ENCODE data around the gene GAK. TPM values are rescaled to one million over a fixed set of nuclear protein-coding genes. Genes with fewer than 3 reads are reported as not detected.

Gene GAK
- total and polyA plus RNA-seq, 2 experiments from 2014 or later, result 87.1 to 88.4 TPM

- H4K20me1 ChIP-seq (ENCODE audit: insufficient read depth, poor library complexity, severe bottlenecking), result peaks cover 32% of the 10 kb centered on the region
- H3K79me2 ChIP-seq, result peaks cover 30% of the 10 kb centered on the region
- no peaks in the 10 kb centered on the region for H3K36me3 ChIP-seq (replicated peaks; ENCODE audit: insufficient read depth, low read depth)
- no peaks in the 10 kb centered on the region for H3K9me2 ChIP-seq (replicated peaks; ENCODE audit: insufficient read depth)
- no peak overlapping the region for H2AFZ ChIP-seq
- no peak overlapping the region for H3K4me2 ChIP-seq
- H3K4me1 ChIP-seq (ENCODE audit: insufficient read depth), result no peaks in the 10 kb centered on the region
- no peaks in the 10 kb centered on the region for H3K9me3 ChIP-seq (ENCODE audit: low read depth)
- 97% methylated on average over 28 of the region's 29 CpGs for WGBS (ENCODE audit: low lambda C conversion rate, missing lambda C conversion rate)
- DNase-seq (ENCODE audit: low spot score), result no peak
- no peaks in the 10 kb centered on the region for H3K27me3 ChIP-seq
- no peak for TF ChIP-seq EZH2phosphoT487 (IDR thresholded peaks at IDR 0.05; ENCODE audit: low read depth, severe bottlenecking, unreplicated experiment)
- no peak for TF ChIP-seq EZH2 (IDR thresholded peaks at IDR 0.05; ENCODE audit: borderline replicate concordance)
- TF ChIP-seq, protein P1, sequence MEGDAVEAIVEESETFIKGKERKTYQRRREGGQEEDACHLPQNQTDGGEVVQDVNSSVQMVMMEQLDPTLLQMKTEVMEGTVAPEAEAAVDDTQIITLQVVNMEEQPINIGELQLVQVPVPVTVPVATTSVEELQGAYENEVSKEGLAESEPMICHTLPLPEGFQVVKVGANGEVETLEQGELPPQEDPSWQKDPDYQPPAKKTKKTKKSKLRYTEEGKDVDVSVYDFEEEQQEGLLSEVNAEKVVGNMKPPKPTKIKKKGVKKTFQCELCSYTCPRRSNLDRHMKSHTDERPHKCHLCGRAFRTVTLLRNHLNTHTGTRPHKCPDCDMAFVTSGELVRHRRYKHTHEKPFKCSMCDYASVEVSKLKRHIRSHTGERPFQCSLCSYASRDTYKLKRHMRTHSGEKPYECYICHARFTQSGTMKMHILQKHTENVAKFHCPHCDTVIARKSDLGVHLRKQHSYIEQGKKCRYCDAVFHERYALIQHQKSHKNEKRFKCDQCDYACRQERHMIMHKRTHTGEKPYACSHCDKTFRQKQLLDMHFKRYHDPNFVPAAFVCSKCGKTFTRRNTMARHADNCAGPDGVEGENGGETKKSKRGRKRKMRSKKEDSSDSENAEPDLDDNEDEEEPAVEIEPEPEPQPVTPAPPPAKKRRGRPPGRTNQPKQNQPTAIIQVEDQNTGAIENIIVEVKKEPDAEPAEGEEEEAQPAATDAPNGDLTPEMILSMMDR (IDR thresholded peaks at IDR 0.05; ENCODE audit: poor library complexity), result no peak
- H3K4me3 ChIP-seq, result no peak overlapping the region
- H3K27ac ChIP-seq, result no peak overlapping the region
Observed at GRCh38 chr4:911871-912490, 20.1 kb downstream of the GAK start.

- Histone ChIP-seq H4K20me1 (ENCODE audit: insufficient read depth, poor library complexity, severe bottlenecking) (peaks cover 25% of the 10 kb centered on the region), H3K4me3 (no peak overlapping the region), H3K9me2 (replicated peaks; ENCODE audit: insufficient read depth) (no peaks in the 10 kb centered on the region), H3K36me3 (replicated peaks; ENCODE audit: insufficient read depth, low read depth) (no peaks in the 10 kb centered on the region), H3K4me1 (ENCODE audit: insufficient read depth) (no peaks in the 10 kb centered on the region), H3K27me3 (no peaks in the 10 kb centered on the region), H3K79me2 (peaks cover 23% of the 10 kb centered on the region), H2AFZ (no peak overlapping the region), H3K27ac (no peak overlapping the region), H3K4me2 (no peak overlapping the region), H3K9me3 (ENCODE audit: low read depth) (no peaks in the 10 kb centered on the region)
- no peak for DNase-seq (ENCODE audit: low spot score)
- TF ChIP-seq EZH2phosphoT487 (IDR thresholded peaks at IDR 0.05; ENCODE audit: low read depth, severe bottlenecking, unreplicated experiment) (no peak), EZH2 (IDR thresholded peaks at IDR 0.05; ENCODE audit: borderline replicate concordance) (no peak)
- TF ChIP-seq, protein P1 (IDR thresholded peaks at IDR 0.05; ENCODE audit: poor library complexity), result no peak
- WGBS (ENCODE audit: low lambda C conversion rate, missing lambda C conversion rate), result 98% methylated on average over 22 of the region's 23 CpGs
Observed at GRCh38 chr4:911221-911751, 20.8 kb downstream of the GAK start.

- WGBS (ENCODE audit: low lambda C conversion rate, missing lambda C conversion rate), result 95% methylated on average over 24 of the region's 26 CpGs
- H3K9me2 ChIP-seq (replicated peaks; ENCODE audit: insufficient read depth), result no peaks in the 10 kb centered on the region
- no peaks in the 10 kb centered on the region for H3K27me3 ChIP-seq
- no peak for TF ChIP-seq EZH2 (IDR thresholded peaks at IDR 0.05; ENCODE audit: borderline replicate concordance)
- DNase-seq (ENCODE audit: low spot score), result no peak
- H3K79me2 ChIP-seq, result peaks cover 16% of the 10 kb centered on the region
- no peak overlapping the region for H3K27ac ChIP-seq
- no peaks in the 10 kb centered on the region for H3K9me3 ChIP-seq (ENCODE audit: low read depth)
- H2AFZ ChIP-seq, result no peak overlapping the region
- H3K4me3 ChIP-seq, result no peak overlapping the region
- H3K4me2 ChIP-seq, result no peak overlapping the region
- no peaks in the 10 kb centered on the region for H3K36me3 ChIP-seq (replicated peaks; ENCODE audit: insufficient read depth, low read depth)
- no peaks in the 10 kb centered on the region for H3K4me1 ChIP-seq (ENCODE audit: insufficient read depth)
- H4K20me1 ChIP-seq (ENCODE audit: insufficient read depth, poor library complexity, severe bottlenecking), result peaks cover 17% of the 10 kb centered on the region
Observed at GRCh38 chr4:910366-911091, 21.6 kb downstream of the GAK start.

- 99% methylated on average over 10 of the region's 12 CpGs for WGBS (ENCODE audit: low lambda C conversion rate, missing lambda C conversion rate)
- H3K79me2 ChIP-seq, result peaks cover 9% of the 10 kb centered on the region
- H3K36me3 ChIP-seq (replicated peaks; ENCODE audit: insufficient read depth, low read depth), result no peaks in the 10 kb centered on the region
- H3K4me3 ChIP-seq, result no peak overlapping the region
- peaks cover 10% of the 10 kb centered on the region for H4K20me1 ChIP-seq (ENCODE audit: insufficient read depth, poor library complexity, severe bottlenecking)
- H3K9me3 ChIP-seq (ENCODE audit: low read depth), result no peaks in the 10 kb centered on the region
- no peaks in the 10 kb centered on the region for H3K27me3 ChIP-seq
- H3K4me1 ChIP-seq (ENCODE audit: insufficient read depth), result no peaks in the 10 kb centered on the region
- DNase-seq (ENCODE audit: low spot score), result no peak
- no peak overlapping the region for H3K4me2 ChIP-seq
- TF ChIP-seq EZH2phosphoT487 (IDR thresholded peaks at IDR 0.05; ENCODE audit: low read depth, severe bottlenecking, unreplicated experiment), result no peak
- H3K27ac ChIP-seq, result no peak overlapping the region
- no peak overlapping the region for H2AFZ ChIP-seq
- no peaks in the 10 kb centered on the region for H3K9me2 ChIP-seq (replicated peaks; ENCODE audit: insufficient read depth)
Observed at GRCh38 chr4:909821-910220, 22.3 kb downstream of the GAK start.

Measured in hepatocyte (in vitro differentiated cells).